ENCODE data around the gene CYBC1.

CYBC1 gene

DNA sequence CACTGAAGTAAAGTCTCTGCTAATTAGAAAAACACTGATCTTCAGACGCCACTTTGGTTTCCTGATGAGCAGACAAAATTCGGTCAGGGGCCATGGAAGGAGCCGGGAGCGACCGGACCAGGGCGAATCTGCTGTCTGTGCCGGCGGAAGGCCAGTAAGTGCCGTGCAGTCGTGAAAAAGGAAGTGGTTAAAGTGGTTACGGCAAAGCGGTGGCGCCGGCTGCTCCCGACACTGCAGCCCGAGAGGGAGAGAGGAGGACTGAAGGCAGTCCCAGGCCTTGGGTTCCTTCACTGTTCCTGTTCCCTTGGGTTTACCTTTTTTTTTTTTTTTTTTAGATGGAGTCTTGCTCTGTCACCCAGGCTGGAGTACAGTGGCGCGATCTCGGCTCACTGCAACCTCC, 49.7 kb downstream of the CYBC1 start:
- H3K27ac ChIP-seq, result no peak overlapping the region
- TF ChIP-seq, protein P1, sequence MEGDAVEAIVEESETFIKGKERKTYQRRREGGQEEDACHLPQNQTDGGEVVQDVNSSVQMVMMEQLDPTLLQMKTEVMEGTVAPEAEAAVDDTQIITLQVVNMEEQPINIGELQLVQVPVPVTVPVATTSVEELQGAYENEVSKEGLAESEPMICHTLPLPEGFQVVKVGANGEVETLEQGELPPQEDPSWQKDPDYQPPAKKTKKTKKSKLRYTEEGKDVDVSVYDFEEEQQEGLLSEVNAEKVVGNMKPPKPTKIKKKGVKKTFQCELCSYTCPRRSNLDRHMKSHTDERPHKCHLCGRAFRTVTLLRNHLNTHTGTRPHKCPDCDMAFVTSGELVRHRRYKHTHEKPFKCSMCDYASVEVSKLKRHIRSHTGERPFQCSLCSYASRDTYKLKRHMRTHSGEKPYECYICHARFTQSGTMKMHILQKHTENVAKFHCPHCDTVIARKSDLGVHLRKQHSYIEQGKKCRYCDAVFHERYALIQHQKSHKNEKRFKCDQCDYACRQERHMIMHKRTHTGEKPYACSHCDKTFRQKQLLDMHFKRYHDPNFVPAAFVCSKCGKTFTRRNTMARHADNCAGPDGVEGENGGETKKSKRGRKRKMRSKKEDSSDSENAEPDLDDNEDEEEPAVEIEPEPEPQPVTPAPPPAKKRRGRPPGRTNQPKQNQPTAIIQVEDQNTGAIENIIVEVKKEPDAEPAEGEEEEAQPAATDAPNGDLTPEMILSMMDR (conservative IDR thresholded peaks at IDR 0.05), result no peak

DNA sequence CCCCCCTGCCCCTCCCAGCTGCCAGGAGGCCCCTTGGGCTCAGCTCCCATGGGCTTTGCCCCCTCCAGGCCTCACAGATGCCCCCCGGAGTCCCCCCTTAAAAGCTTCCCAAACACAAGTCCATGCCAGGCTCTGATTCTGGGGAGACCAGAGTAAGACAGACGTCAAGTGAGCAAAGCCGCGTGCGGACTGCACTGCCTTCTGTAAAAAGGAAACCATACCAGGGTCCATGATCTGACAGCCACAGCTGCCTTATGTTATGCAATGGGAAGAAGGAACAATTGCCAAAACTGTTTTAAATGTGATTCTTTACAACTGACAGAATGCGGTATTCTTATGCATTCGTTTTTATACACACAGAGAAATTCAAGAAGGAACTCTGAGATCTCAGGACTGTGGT, 50.3 kb downstream of the CYBC1 start:
- TF ChIP-seq, protein P1 (conservative IDR thresholded peaks at IDR 0.05), result no peak
- H3K27ac ChIP-seq, result no peak overlapping the region

DNA sequence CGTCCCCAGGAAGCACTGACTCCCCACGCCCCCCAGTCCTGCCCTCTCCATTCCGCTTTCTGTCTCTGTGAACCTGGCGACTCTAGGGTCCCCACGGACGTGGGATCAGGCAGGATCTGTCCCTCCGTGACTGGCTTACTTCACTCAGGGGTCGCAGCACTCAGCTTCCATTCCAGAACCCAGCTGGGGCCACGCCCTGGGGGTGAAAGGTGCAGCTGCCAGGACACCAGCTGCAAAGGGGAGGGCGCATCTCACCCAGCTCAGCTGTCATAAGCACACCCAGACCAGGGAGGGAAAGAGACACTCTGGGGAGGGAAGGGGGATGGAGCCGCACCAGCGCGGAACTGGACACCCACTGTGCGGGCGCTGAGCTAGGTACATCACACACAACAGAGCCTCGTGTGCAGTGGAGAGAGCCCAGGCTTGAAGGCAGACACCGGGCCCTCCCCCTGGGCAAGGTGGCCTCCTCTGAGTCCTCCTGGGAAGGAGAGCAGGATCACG, 50.9 kb downstream of the CYBC1 start:
- H3K27ac ChIP-seq, result no peak overlapping the region; the same call in 1 of the 2 replicates
- TF ChIP-seq, protein P1 (conservative IDR thresholded peaks at IDR 0.05), result no peak

DNA sequence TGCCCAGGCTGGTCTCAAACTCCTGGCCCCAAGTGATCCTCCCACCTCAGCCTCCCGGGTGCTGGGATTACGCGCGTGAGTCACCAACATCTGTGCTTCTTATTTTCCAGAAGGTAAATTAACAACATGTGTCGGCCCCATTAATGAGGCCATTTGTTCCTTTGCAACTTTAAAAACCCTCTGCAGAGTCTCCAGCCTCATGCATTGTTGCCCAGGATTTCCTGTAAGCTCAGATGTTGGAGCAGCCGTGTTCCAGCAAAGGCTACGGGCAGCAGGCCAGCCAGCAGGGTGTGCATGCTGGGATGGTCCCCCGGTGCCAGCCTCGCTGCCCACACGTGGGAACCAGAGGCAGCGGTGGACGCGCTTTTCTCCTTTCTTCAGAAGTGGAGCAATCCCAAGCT, 51.5 kb downstream of the CYBC1 start:
- H3K27ac ChIP-seq, result peak overlapping the region; percentile 10; the same call in 1 of the 2 replicates
- TF ChIP-seq, protein P1 (conservative IDR thresholded peaks at IDR 0.05), result no peak

DNA sequence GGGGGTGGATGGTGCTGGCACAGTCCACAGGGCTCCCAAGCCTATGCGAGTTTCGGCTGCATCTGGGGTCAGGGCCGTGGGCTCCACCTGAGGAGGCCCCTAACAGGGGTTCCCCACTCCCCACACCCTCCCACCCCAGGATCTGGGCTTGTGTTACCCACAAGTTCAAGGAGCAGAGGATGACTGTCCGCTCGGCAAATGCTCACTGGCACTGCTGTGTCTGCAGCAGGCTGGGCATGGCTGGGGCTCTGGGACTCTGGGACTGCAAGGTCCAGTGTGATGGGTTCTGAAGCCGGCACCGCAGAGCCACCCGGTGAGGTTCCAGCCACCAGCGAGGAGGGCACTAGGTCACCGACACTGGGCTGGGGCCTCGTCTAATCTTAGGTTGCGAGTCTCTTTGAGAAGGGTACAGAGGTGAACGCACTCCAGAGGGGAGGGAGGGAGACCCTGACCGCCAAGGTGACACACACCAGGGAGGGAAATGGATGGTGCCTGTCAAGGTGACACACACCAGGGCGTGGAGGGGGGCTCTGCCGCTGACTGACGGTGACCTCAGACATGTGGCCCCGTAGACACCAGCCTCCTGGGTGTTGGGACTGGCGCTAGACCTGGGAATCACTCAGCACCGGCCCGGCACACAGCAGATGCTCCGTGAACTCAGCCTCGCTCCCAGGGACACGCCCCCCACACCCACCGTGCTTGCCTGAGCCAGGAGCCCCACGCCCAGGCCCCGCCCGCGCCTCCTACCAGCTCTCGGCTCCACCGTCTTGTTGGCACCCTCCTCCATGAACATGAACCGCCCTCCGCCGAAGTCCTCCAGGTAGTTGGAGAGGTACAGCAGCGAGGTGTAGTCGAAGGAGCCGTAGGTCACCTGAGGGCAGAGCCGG, 52.9 kb downstream of the CYBC1 start:
- peak overlapping the region; percentile 84 for H3K27ac ChIP-seq
- TF ChIP-seq, protein P1 (conservative IDR thresholded peaks at IDR 0.05), result no peak

DNA sequence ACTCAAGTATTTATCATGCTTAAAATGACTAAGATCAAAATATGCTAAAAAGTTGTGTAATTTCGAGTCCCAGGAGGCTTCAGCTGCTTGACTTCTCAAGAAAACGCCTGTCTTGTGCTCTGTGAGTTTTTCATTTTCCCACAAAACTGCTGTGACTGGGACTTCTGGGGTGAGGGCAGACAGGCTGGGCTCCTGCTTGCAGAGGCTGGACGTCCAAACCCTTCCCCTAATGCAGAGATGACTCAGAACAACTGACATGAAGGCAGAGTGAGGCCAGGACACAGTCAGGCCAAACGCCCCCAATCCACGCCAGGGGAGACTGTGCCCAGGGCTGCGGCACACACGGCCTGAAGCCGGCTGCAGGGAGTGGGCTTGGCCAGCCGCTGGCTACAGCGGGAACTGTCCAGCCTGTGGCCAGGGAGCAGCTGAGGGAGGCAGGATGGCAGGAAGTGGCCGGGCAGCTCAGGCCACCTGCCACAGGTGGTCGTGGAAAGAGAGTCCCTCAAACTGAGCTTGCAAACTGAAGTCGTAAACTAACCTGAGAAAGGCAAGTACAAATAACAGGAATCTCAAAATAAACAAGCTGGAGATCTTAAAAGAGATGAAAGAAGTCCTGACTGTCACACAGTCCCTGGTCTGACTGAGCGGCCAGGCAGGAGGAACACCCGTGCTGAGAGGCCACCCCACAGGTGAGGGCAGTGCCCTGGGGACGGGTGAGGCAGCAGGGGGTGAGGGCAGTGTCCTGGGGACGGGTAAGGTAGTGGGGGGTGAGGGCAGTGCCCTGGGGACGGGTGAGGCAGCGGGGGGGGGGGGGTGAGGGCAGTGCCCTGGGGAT, 53.7 kb downstream of the CYBC1 start:
- peak overlapping the region; percentile 84 for H3K27ac ChIP-seq
- TF ChIP-seq, protein P1 (conservative IDR thresholded peaks at IDR 0.05), result no peak

DNA sequence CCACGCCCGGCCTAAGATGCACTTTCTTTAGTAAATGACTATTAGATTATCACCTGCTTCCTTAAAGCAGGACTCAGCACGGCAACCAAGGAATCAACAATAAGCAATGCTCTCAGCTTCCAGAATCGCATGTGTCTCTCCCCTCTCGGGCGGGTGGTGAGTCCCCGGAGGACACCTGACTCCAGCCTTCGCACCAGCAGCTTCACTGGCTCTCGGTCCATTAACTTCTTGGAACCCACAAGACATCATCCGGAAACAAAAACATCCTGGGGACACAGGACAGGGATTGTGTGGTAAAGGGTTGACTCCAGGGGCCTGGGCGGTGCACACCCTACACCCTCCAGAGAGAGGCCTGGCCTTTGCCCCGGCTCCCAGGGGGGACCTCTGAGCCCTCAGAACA, 56.3 kb downstream of the CYBC1 start:
- TF ChIP-seq, protein P1 (conservative IDR thresholded peaks at IDR 0.05), result no peak
- no peak overlapping the region for H3K27ac ChIP-seq
